GM15510 (cell line): ENCODE results near the gene ORC1.
A peak's percentile ranks its signal among the peaks of the same experiment; 100 is the strongest.

Source experiments
- POLR2A ChIP-seq: IDR thresholded peaks from 3 replicates; pipeline ENCODE4 v1.6.1; 2011; ENCODE audit warnings: borderline replicate concordance; ENCODE audit not compliant: insufficient read length; ENCODE audit errors: extremely low read depth

The ORC1 gene

DNA sequence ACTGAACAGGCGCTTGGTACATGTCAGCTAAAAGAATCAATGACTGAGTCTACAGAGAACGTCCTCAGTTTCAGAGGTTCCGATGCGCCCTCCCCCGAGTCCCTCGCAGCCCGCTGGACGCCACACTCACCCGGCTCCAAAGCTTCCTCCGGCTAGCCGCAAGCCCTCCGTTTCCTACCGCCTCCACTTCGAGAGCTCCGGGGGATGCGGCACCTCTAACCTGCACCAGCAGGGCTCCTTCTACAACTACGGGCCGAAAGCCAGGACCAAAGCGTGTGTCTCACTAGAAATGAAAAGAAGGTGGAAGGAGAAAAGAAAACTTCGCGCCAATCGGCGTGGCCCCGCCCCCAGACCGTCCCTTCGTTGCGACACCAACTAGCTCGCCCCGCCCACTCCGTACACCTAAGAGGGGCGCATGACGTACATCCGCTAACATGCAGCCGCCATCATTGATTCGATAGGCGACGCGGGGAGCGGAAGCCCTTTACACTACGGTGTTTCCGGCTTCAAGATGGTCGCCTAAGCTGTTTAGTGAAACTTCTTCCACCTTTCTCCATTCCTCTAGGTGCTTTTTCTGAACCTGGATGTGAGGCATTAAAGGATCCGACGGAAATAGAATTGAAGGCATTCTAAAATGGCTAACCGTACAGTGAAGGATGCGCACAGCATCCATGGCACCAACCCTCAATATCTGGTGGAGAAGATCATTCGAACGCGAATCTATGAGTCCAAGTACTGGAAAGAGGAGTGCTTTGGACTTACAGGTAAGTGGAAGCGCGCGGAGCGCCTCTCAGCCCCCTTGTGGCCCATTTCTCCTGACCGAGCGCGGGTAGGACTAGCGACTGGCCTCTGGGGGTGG lies at the start of gene ORC1, which contains the start of gene PRPF38A:
Gene ORC1, minus strand, starts transcription at position 308 of the 859 bp plus-strand sequence. CDS start 2,200 bp downstream, outside the sequence.
Gene PRPF38A, plus strand, starts transcription at position 487 of the 859 bp plus-strand sequence. Its CDS starts 148 bp downstream, at position 635.
- TF ChIP-seq POLR2A, result peak; percentile 84

DNA sequence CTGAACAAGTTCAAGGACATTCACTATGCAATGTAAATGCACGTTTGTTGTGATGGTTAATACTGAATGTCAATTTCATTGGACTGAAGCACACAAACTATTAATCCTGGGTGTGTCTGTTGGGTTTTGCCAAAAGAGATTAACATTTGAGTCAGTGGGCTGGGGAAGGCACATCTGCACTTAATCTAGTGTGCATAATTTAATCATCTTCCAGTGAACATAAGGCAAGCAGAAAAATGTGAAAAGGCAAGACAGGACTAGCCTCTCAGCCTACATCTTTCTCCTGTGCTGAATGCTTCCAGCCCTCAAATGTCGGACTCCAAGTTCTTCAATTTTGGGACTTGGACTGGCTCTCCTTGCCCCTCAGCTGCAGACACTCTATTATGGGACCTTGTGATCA lies 40.2 kb upstream of the ORC1 start:
- TF ChIP-seq POLR2A, result no peak

DNA sequence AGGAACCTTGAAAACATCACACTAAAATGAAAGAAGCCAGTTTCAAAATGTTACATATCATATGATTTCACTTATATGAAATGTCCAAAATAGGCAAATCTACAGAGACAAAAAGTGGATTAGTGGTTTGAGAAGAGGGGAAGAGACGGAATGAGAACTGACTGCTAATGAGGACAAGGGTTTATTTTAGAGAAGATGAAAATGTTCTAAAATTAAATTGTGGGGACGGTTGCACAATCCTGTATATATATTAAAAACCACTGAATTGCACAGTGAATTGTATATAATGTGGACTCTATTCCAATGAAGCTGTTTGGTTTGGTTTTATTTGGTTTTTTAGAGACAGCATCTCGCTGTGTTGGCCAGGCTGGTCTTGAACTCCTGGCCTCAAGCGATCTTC lies 35.8 kb upstream of the ORC1 start:
- no peak for TF ChIP-seq POLR2A

DNA sequence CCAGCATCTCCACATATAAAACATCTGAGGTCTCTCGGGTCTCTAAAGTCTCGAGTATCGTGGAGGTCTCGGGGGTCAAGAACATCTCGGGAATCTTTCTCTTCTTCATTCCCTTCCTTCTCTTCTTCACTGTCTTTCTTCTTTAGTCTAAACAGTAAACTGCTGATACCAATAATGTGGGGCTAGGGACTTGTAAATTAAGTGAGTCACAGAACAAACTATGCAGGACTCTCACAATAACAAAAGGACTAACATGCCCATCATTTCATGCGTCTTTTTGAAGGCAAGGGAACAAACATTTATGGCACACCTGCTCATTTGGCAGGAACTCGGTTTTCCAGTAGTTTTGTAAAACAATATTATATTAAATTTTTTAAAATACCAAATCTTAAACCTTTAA lies 32.6 kb upstream of the ORC1 start:
- TF ChIP-seq POLR2A, result no peak

DNA sequence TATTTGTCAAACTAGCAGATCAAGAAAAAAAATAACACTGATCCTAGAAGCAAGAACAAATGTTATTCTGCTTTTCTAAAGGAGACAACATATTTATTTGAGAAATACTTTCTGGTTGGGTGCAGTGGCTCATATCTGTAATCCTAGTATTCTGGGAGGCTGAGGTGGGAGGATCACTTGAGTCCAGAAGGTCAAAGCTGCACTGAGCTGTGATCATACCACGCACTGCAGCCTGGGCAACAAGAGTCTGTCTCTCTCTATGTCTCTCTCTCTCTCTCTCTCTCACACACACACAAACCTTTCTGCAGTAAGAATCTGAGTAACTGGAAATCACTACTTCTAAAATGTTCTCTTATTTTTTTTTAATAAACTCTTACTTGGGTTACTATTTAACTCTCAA lies 31.4 kb upstream of the ORC1 start:
- no peak for TF ChIP-seq POLR2A

DNA sequence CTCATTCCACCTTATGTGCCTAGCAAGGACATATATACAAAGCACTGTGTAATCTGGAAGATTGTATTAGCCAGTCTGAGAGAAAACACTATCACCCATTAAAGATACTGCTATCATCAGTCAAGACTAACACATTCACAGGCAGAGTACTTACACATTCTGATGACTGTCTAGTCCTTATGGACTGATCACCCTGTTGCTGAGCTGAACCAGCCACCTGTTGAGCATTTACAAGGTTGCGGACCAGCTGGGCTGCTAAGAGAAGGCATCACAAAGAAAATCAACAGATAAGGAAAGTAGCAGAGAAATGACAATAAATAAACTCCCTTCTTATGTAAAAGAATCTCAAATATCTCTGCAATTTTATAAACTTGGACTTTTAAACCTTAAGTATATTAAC lies 31.0 kb upstream of the ORC1 start:
- no peak for TF ChIP-seq POLR2A

DNA sequence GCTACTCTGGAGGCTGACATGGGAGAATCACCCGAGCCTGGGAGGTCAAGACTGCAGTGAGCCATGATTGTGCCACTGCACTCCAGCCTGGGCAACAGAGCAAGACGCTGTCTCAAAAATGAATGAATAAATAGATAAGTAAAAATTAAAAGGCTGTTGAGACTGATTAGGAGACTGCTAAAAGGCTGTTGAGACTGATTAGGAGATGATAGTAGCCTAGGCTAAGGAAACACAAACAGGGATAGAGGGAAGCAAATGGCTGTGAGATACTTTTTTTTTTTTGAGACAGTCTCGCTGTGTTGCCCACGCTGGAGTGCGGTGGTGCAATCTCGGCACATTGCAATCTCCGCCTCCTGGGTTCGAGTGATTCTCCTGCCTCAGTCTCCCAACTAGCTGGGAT lies 28.6 kb upstream of the ORC1 start:
- TF ChIP-seq POLR2A, result no peak

DNA sequence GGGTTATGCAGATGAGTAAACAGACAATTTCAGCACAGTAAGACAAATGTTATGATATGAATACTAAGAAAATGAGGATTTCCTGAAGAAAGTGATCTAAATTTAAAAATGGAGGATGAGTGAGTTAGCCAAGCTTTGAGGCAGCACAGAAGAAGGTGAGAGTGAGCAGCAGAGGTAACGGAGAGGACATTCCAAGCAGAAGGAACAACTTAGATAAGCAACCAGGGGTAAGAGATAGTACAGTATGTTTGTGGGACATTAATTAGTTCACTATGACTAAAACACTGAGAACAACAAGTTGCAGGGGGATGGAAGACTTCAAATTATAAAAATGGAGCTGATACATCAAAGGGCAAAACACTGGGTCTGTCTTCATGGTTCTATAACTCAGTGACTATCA lies 22.9 kb upstream of the ORC1 start:
- TF ChIP-seq POLR2A, result no peak

DNA sequence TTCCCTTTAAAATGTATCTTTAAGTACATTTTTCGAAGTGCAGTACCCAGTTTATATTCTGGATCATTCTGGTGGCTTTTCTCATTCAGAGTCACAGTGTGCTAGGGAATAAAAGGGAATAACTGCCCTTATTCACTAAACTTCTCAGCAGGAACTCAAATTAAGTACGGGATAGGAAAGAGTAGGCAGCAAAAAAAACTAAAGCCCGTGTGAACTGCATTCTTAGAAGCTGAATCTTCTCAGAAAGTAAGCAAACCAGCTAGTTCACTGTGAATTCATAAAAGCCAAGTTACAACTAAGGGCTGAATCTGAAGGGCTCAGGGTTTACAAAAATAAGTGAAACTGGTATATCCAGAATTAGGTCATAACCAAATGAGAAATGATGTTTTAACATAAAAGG lies 22.1 kb upstream of the ORC1 start:
- no peak for TF ChIP-seq POLR2A

DNA sequence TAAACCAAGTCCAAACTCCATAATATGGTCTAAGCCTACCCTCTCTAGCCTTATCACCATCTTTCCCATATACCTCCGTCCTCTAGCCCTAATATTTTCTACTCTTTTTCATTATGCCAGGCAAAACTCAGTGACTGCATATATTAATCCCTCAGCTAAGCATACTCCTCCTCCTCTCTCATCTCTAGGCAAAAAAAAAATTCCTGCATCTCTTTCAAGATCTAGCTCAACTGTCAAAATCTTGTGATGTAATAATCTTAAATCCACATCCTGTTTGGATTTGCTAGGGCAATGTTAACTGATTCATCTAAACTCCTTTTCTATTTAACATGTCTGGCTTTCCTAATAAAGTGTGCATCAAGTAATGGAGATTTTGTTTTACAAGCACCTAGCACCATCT lies 20.6 kb upstream of the ORC1 start:
- no peak for TF ChIP-seq POLR2A

DNA sequence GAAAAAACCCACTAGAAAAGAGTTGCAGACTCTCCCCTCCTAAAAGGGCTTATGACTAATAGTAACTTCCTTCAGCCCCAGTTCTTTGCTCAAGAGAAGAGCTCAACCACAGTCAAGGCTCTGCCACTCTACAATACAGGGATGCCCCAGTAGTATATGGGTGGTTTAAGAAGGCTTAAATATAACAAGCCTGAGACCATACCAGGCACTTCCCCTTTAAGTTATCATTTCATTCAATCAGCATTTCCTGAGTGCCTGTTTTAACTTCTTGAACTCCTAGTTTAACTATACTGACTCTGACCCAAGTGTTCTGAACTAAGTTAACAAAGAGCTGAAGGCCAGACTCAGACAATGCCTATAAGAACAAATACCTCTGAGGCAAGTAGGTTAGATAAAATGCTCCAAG lies 20.0 kb upstream of the ORC1 start:
- no peak for TF ChIP-seq POLR2A

DNA sequence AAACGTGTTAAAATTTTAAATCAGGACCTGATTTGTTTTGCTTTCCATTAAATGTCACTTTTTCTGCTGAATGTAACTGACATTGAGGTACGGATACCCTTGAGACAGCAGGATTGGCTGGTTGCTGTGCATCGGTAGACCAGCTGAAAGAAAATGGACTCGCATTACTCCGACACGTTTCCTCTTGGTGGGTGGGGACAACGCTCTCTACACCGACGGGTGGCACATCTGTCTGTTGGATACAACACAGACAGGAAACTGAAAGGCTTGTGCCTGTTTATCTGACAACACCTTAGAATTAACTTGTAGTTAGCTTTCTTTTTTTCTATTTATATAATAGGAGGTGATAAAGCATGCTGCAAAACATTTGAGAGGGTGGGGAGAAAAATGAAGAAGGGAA lies 19.5 kb upstream of the ORC1 start:
- TF ChIP-seq POLR2A, result no peak

DNA sequence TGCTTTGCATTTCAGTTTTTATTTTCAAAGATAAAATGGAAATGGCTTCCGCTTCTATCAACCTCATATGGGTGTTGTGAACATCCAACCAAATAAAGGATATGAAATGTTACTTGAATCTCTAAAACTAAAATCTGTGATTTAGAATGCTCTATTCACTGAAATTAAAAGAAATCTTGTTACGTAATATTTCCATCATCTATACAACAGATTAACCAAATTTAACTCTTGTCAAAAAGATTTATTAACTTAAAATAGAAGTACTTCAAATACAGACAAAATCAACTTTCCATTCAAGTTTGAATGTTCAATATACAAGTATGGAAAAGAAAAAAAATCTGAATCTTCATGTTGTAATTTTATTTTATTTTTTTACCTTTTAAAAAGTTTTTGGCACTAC lies 18.8 kb upstream of the ORC1 start:
- TF ChIP-seq POLR2A, result no peak

DNA sequence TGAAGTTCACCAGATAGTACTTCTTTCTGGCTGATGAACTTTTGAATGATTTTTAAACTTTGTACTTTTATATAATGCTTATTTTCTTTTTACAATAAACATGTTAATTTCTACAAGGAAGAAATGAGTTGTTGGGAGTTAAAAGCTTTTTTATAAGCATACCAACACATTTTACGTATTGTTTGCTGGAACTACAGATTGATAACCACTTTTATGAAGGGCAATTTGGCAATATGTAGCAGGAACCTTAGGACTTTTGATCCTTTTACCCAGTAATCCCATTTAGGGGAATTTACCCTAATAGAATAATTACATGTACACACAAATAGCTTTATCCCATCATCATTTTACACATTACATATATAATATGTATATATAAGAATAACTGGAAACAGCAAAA lies 16.5 kb upstream of the ORC1 start:
- no peak for TF ChIP-seq POLR2A

DNA sequence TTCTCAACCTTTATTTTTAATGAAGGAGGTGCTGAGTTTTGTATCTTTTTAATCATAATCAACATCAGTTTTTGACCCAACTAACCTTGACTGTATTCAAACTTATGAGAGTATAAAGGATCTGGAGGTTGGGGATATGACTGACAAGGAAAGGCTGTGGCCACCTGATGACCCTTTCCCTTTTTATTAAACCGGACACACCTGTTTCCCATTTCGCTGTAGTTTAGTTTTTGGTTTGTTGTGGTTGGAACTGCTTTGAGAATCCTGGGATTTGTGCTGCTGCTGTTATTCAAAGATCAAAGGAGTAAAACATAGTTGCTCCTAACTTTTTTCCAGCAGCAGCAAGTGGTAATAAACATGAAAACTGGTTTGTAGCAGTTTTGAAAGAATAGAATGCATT lies 12.6 kb upstream of the ORC1 start:
- no peak for TF ChIP-seq POLR2A

DNA sequence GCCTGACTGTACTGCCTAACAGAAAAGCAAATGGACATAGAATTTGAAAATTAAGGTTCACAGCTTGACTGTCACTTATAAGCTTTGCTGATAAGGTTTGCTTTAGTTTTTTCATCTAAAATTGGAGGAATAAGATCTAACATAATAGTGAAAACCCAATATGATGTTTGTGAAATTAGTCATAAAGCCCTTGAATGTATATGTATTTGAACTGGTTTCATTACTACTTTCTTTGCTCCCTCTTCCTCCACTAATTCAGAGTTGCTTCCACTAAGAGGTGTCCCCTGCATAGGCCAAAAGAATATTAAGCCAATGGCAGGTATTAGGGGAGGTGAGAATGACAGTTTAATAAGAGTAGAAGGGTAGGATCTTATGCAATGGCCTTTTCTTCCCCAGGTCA lies 10.7 kb upstream of the ORC1 start:
- TF ChIP-seq POLR2A, result no peak

DNA sequence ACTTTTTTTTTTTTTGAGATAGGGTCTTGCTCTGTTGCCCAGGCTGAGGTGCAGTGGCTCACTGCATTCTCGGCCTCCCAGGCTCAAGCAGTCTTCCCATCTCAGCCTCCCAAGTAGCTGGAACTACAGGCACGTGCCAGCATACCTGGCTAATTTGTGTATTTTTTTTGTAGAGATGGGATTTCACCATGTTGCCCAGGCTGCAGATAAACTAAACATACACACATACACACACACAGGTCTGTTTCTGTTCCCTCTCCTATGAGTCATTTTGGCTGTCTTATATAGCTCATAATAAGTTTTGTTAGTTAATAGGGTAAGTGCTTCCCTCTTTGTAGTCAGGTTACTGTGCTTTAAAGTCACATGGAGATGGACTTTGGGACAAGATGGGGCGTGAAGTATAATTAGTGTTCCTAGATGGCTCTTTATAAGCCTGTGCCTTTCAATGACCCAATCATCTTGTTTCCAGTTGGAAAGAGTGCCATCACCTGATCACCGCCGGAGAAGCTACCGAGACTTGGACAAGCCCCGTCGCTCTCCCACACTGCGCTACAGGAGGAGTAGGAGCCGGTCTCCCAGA lies 9.3 kb upstream of the ORC1 start:
- TF ChIP-seq POLR2A, result no peak

DNA sequence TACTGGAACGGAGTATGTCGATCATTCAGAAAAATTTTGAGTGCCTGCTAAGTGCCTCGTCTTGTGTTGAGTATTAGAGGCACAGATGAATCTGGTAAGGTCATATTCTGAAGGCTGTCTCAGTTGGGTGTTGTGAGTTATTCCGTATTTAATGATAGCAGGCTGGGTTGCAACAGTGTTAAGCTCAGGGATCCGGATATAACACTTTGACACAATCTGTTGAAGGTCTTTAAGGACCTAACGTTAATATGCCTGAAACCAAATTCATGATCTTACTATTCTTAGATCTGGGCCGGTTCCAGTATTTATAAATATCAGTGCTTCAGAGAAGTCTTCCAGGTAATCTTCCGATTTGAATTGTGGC lies 734 bp upstream of the ORC1 start:
- no peak for TF ChIP-seq POLR2A
